Colon (tissue), 2 donors: ENCODE measurements around the gene IL19.
"Not testable (repeated sequence)": the region's sequence is repeated elsewhere in the genome, so short reads cannot be mapped to it uniquely, and the experiment has no call there.

Experiments
- FAIRE-seq: peaks from 2 replicates; lab custom pipeline; 2012; peaks lifted over from hg19 to GRCh38; lab: Jason Lieb, UNC
- donor health status: control.
- donor health status: control.

Gene IL19

GRCh38 chr1:206776229-206776628 is 5.7 kb downstream of the IL19 start:
- no peak for FAIRE-seq

GRCh38 chr1:206778031-206778430 is 7.5 kb downstream of the IL19 start:
- no peak for FAIRE-seq

- FAIRE-seq, result not testable (repeated sequence)
Observed at GRCh38 chr1:206778911-206779310, 8.3 kb downstream of the IL19 start.

- FAIRE-seq, result no peak
Observed at GRCh38 chr1:206779638-206780037, 9.1 kb downstream of the IL19 start.

GRCh38 chr1:206782448-206782847 is 11.9 kb downstream of the IL19 start:
- no peak for FAIRE-seq

- no peak for FAIRE-seq
Observed at GRCh38 chr1:206783506-206783905, 12.9 kb downstream of the IL19 start.

- no peak for FAIRE-seq
Observed at GRCh38 chr1:206784471-206784903, 13.9 kb downstream of the IL19 start.

GRCh38 chr1:206785182-206785765 is 14.7 kb downstream of the IL19 start:
- FAIRE-seq, result no peak

GRCh38 chr1:206786212-206786886 is 15.8 kb downstream of the IL19 start:
- no peak for FAIRE-seq

GRCh38 chr1:206787891-206788290 is 17.3 kb downstream of the IL19 start:
- no peak for FAIRE-seq

- no peak for FAIRE-seq
Observed at GRCh38 chr1:206788487-206789050, 18.0 kb downstream of the IL19 start.

GRCh38 chr1:206790502-206791250 is 20.1 kb downstream of the IL19 start:
- FAIRE-seq, result no peak

- FAIRE-seq, result no peak
Observed at GRCh38 chr1:206792939-206793607, 22.5 kb downstream of the IL19 start.

GRCh38 chr1:206793620-206794019 is 23.0 kb downstream of the IL19 start:
- no peak for FAIRE-seq

GRCh38 chr1:206794294-206794908 is 23.8 kb downstream of the IL19 start:
- FAIRE-seq, result no peak

GRCh38 chr1:206796116-206796515 is 25.5 kb downstream of the IL19 start:
- FAIRE-seq, result no peak

- no peak for FAIRE-seq
Observed at GRCh38 chr1:206796981-206797402, 26.4 kb downstream of the IL19 start.

GRCh38 chr1:206797534-206798383 is 27.2 kb downstream of the IL19 start:
- no peak for FAIRE-seq

- FAIRE-seq, result no peak
Observed at GRCh38 chr1:206798384-206798996, 27.9 kb downstream of the IL19 start.

- FAIRE-seq, result no peak
Observed at GRCh38 chr1:206799311-206799710, 28.7 kb downstream of the IL19 start.

- no peak for FAIRE-seq
Observed at GRCh38 chr1:206800411-206800810, 29.8 kb downstream of the IL19 start.
